CD4-positive, alpha-beta T cell (primary cell): ENCODE results near the gene SLC35G6. TPM values are rescaled to one million over a fixed set of nuclear protein-coding genes. Genes with fewer than 3 reads are reported as not detected.

Source experiments
- ATAC-seq: fragments of 200-7000 bp; cut with Tn5 transposase; one replicate; pipeline ENCODE4 v1.10.0; 2022; ENCODE audit warnings: mild to moderate bottlenecking; ENCODE audit not compliant: poor library complexity
- CTCF ChIA-PET: fragments of 350-600 bp; sonication (Branson Sonifier 250); formaldehyde crosslinking; loops from one replicate; lab custom pipeline; 2021; ENCODE audit warnings: antibody characterized with exemption, inconsistent platforms; lab: Charles Lee
- POLR2A ChIA-PET: fragments of 350-600 bp; sonication (Branson Sonifier 250); formaldehyde crosslinking; loops from one replicate; lab custom pipeline; 2021; ENCODE audit warnings: antibody characterized with exemption, inconsistent platforms; lab: Charles Lee
- DNase-seq, 14 experiments: peaks; one replicate each; pipeline ENCODE4 v3.0.0-alpha.2; 2013 to 2020; ENCODE audit warnings: mixed read lengths in 2 of 14
- H3K27ac ChIP-seq, 2 donors: one replicate each; pipeline versions ENCODE4 v1.5.1 to v1.7.0; 2013; ENCODE audit warnings: low read length in 2 of 2, low read depth in 1 of 2, mild to moderate bottlenecking in 1 of 2
- H3K27me3 ChIP-seq, 2 experiments: 1 replicate in 1 of 2; 2 replicates in 1 of 2; pipeline versions ENCODE4 v1.6.1 to v1.7.0; 2013; ENCODE audit warnings: low read length in 2 of 2, control low read depth in 1 of 2, mild to moderate bottlenecking in 1 of 2, moderate library complexity in 1 of 2; ENCODE audit not compliant: insufficient read depth in 2 of 2, control insufficient read depth in 1 of 2
- H3K36me3 ChIP-seq: one replicate; pipeline ENCODE4 v1.6.1; 2013; ENCODE audit warnings: low read length, control low read depth; ENCODE audit not compliant: insufficient read depth
- H3K4me1 ChIP-seq: one replicate; pipeline ENCODE4 v1.6.1; 2013; ENCODE audit warnings: low read length, control low read depth; ENCODE audit not compliant: insufficient read depth
- H3K4me3 ChIP-seq: one replicate; pipeline ENCODE4 v1.5.1; 2013; ENCODE audit warnings: mild to moderate bottlenecking, low read length, moderate library complexity
- H3K9me3 ChIP-seq, 2 experiments: 1 replicate in 1 of 2; 2 replicates in 1 of 2; pipeline versions ENCODE4 v1.6.1 to v1.7.0; 2013; ENCODE audit warnings: low read length in 2 of 2, mild to moderate bottlenecking in 2 of 2, control low read depth in 1 of 2, moderate library complexity in 1 of 2; ENCODE audit not compliant: control insufficient read depth in 1 of 2, insufficient read depth in 1 of 2
- H3K27ac Mint-ChIP-seq: one replicate; pipeline ENCODE4 v1.8.0; 2020; ENCODE audit warnings: mixed read lengths
- H3K27me3 Mint-ChIP-seq: one replicate; pipeline ENCODE4 v1.8.0; 2021; ENCODE audit warnings: mixed read lengths
- H3K36me3 Mint-ChIP-seq: one replicate; pipeline ENCODE4 v1.8.0; 2021; ENCODE audit warnings: low read depth, mixed read lengths
- H3K4me1 Mint-ChIP-seq: one replicate; pipeline ENCODE4 v1.8.0; 2021; ENCODE audit warnings: low read depth, mixed read lengths
- H3K4me3 Mint-ChIP-seq: one replicate; pipeline ENCODE4 v1.8.0; 2020; ENCODE audit warnings: mild to moderate bottlenecking, mixed read lengths
- H3K9me3 Mint-ChIP-seq: one replicate; pipeline ENCODE4 v1.8.0; 2020; ENCODE audit warnings: mixed read lengths
- intact Hi-C, 2 experiments: fragments of 100-400 bp; cut with DNase I in 1 of 2; cut with micrococcal nuclease in 1 of 2; formaldehyde crosslinking; loops; one replicate each; pipeline versions ENCODE4 v1.15.1 to v1.9.0; 2023 to 2025; cut with DNase I, micrococcal nuclease
- total RNA-seq, 174 experiments: library from RNA in 2 of 174; stranded (reverse) in 2 of 174; gene quantifications; one replicate each; pipeline ENCODE4 v1.2.3 and lab custom pipeline; 2021 to 2026
- TF ChIP-seq, protein P1 (sequence below): fragments of 200-600 bp; IDR thresholded peaks from one replicate; pipeline ENCODE4 v1.8.0; 2022; ENCODE audit warnings: antibody characterized with exemption, mild to moderate bottlenecking

Gene SLC35G6
- total RNA-seq, 2 experiments from 2014 or later: 0.17 TPM; not detected in 1

GRCh38 chr17:7436556-7437368 is 44.5 kb upstream of the SLC35G6 start:
- H3K27me3 Mint-ChIP-seq: peaks cover 31% of the 10 kb centered on the region
- no peaks in the 10 kb centered on the region for H3K9me3 Mint-ChIP-seq
- peaks cover 48% of the 10 kb centered on the region for H3K4me1 Mint-ChIP-seq
- ATAC-seq (peak; percentile 53), DNase-seq (peak; percentile 61 to 94 (median 79))
- Histone ChIP-seq H3K4me1 (peaks cover 60% of the 10 kb centered on the region), H3K27me3 (peaks cover 30 to 36% of the 10 kb centered on the region in 2 experiments), H3K36me3 (no peaks in the 10 kb centered on the region), H3K4me3 (peak overlapping the region; percentile 86), H3K9me3 (peaks cover 0 to 12% of the 10 kb centered on the region in 2 experiments), H3K27ac (peak overlapping the region; percentile 83 to 93)
- H3K4me3 Mint-ChIP-seq: peak overlapping the region; percentile 87
- peaks cover 4% of the 10 kb centered on the region for H3K36me3 Mint-ChIP-seq
- ChIA-PET POLR2A (interaction anchor here (0.7 to 9.0 kb wide), 32 partner anchors 9 to 391 kb away, joined by 3 to 156 read pairs (median 8); partner anchors contain the start of genes ACAP1, FXR2, MPDU1 and NEURL4), CTCF (interaction anchor here (0.6 to 4.8 kb wide), 47 partner anchors 8 to 384 kb away, joined by 3 to 61 read pairs (median 5); partner anchors contain the start of genes CHRNB1, FXR2, MPDU1 and NEURL4)
- intact Hi-C loops: loop anchor here (1.0 to 10.0 kb wide), 12 partner anchors 42 to 389 kb away; partner anchors contain the start of genes CTDNEP1 (in 1 of the 2), EIF5A (in 1 of the 2), ELP5 (in 1 of the 2) and KCTD11 (in 1 of the 2)
- TF ChIP-seq, protein P1, sequence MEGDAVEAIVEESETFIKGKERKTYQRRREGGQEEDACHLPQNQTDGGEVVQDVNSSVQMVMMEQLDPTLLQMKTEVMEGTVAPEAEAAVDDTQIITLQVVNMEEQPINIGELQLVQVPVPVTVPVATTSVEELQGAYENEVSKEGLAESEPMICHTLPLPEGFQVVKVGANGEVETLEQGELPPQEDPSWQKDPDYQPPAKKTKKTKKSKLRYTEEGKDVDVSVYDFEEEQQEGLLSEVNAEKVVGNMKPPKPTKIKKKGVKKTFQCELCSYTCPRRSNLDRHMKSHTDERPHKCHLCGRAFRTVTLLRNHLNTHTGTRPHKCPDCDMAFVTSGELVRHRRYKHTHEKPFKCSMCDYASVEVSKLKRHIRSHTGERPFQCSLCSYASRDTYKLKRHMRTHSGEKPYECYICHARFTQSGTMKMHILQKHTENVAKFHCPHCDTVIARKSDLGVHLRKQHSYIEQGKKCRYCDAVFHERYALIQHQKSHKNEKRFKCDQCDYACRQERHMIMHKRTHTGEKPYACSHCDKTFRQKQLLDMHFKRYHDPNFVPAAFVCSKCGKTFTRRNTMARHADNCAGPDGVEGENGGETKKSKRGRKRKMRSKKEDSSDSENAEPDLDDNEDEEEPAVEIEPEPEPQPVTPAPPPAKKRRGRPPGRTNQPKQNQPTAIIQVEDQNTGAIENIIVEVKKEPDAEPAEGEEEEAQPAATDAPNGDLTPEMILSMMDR: peak; percentile 82
- peak overlapping the region; percentile 87 for H3K27ac Mint-ChIP-seq

DNA sequence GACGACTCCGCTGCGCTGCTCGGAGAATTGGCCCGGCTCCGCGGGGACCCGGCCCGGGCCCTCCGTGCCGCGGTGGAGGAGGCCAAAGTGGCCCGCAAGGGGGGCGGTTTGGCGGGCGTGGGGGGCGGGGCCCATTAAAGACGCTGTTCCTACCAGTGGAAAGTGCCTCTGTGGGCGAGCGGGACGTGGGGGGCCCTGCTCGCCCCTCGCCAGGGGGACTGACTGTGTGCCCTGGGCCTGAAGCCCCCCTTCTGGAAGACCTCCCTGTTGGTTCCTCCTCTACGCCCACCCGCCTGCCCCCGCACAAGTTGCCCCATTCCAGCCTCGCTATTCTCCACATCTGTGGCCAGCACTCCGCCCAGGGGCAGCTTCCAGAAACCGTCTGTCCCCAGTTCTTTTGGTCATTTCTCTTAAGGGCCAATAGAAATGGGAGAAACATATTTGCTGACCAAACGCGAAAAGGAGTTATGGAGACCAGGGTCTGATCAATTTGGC is 43.8 kb upstream of the SLC35G6 start:
- Histone ChIP-seq H3K9me3 (peaks cover 0 to 12% of the 10 kb centered on the region in 2 experiments), H3K27me3 (peaks cover 35 to 42% of the 10 kb centered on the region in 2 experiments), H3K4me3 (peak overlapping the region; percentile 16), H3K36me3 (no peaks in the 10 kb centered on the region), H3K4me1 (peaks cover 60% of the 10 kb centered on the region), H3K27ac (no peak overlapping the region)
- Mint-ChIP-seq H3K4me3 (peak overlapping the region; percentile 85), H3K4me1 (peaks cover 48% of the 10 kb centered on the region), H3K27ac (peak overlapping the region; percentile 43), H3K27me3 (peaks cover 38% of the 10 kb centered on the region), H3K9me3 (no peaks in the 10 kb centered on the region), H3K36me3 (peaks cover 4% of the 10 kb centered on the region)
- ChIA-PET POLR2A (interaction anchor here (0.9 to 9.0 kb wide), 23 partner anchors 10 to 392 kb away, joined by 3 to 156 read pairs (median 10); partner anchors contain the start of genes MPDU1, PLSCR3, POLR2A and SAT2), CTCF (interaction anchor here (0.6 to 4.8 kb wide), 39 partner anchors 8 to 385 kb away, joined by 3 to 61 read pairs (median 5); partner anchors contain the start of genes CHRNB1, MPDU1, NEURL4 and PLSCR3)
- intact Hi-C loops: loop anchor here (1.0 to 10.0 kb wide), 11 partner anchors 41 to 390 kb away; partner anchors contain the start of genes CTDNEP1 (in 1 of the 2), EIF5A (in 1 of the 2), ELP5 (in 1 of the 2) and KCTD11 (in 1 of the 2)
- ATAC-seq (no peak), DNase-seq (peak in 1 of 14 experiments; percentile 17)
- TF ChIP-seq, protein P1: no peak
